GM18502 (cell line): ENCODE results near the gene ZNF443.
"Not testable (repeated sequence)": the region's sequence is repeated elsewhere in the genome, so short reads cannot be mapped to it uniquely, and the experiment has no call there.

Experiments
- ATAC-seq: cut with Tn5 transposase; IDR thresholded peaks from one replicate; pipeline ENCODE4 v1.9.1; 2021; ENCODE audit warnings: mild to moderate bottlenecking; ENCODE audit not compliant: unreplicated experiment, poor library complexity

ZNF443 gene

GRCh38 chr19:12440541-12441316 is at the start of gene ZNF443:
Gene ZNF443, minus strand, starts transcription at chr19:12441021. Its CDS starts 107 bp downstream, at chr19:12440914.
- ATAC-seq: peak; percentile 94

GRCh38 chr19:12486265-12486783 is 45.5 kb upstream of the ZNF443 start:
- not testable (repeated sequence) for ATAC-seq

GRCh38 chr19:12485571-12485970 is 44.8 kb upstream of the ZNF443 start:
- ATAC-seq: no peak

GRCh38 chr19:12485052-12485416 is 44.2 kb upstream of the ZNF443 start:
- ATAC-seq: no peak

GRCh38 chr19:12484371-12485051 is 43.7 kb upstream of the ZNF443 start, which contains the start of gene ZNF709:
Gene ZNF709, minus strand, starts transcription at chr19:12484816. Its CDS starts 159 bp downstream, at chr19:12484657.
- peak; percentile 93 for ATAC-seq

GRCh38 chr19:12484011-12484370 is 43.2 kb upstream of the ZNF443 start:
- ATAC-seq: no peak

GRCh38 chr19:12482509-12482886 is 41.7 kb upstream of the ZNF443 start:
- ATAC-seq: no peak

- no peak for ATAC-seq
Observed at GRCh38 chr19:12481781-12482508, 41.1 kb upstream of the ZNF443 start.

- ATAC-seq: no peak
Observed at GRCh38 chr19:12478234-12478941, 37.6 kb upstream of the ZNF443 start.

GRCh38 chr19:12467651-12468050 is 26.8 kb upstream of the ZNF443 start:
- ATAC-seq: not testable (repeated sequence)

GRCh38 chr19:12465211-12465610 is 24.4 kb upstream of the ZNF443 start:
- no peak for ATAC-seq

GRCh38 chr19:12464769-12465168 is 23.9 kb upstream of the ZNF443 start:
- no peak for ATAC-seq

- not testable (repeated sequence) for ATAC-seq
Observed at GRCh38 chr19:12464139-12464538, 23.3 kb upstream of the ZNF443 start.

- no peak for ATAC-seq
Observed at GRCh38 chr19:12453495-12453894, 12.7 kb upstream of the ZNF443 start.

GRCh38 chr19:12450844-12451243 is 10.0 kb upstream of the ZNF443 start:
- ATAC-seq: no peak

- no peak for ATAC-seq
Observed at GRCh38 chr19:12448808-12449207, 8.0 kb upstream of the ZNF443 start.

GRCh38 chr19:12439686-12440540 is 908 bp downstream of the ZNF443 start:
- peak; percentile 34 for ATAC-seq

- not testable (repeated sequence) for ATAC-seq
Observed at GRCh38 chr19:12430726-12431299, 10.0 kb downstream of the ZNF443 start.

GRCh38 chr19:12425888-12426274 is 14.9 kb downstream of the ZNF443 start:
- no peak for ATAC-seq
